RWPE1 (cell line): ENCODE measurements around the gene MTX1.

Experiments
- CTCF ChIA-PET: fragments of 350-600 bp; sonication (Branson Sonifier 250); formaldehyde crosslinking; extraction: SDS; loops from one replicate; lab custom pipeline; 2021; lab: Yijun Ruan, JAX
- POLR2A ChIA-PET: fragments of 400-600 bp; formaldehyde crosslinking; extraction: SDS; loops from one replicate; lab custom pipeline; 2020; ENCODE audit warnings: antibody characterized with exemption; ENCODE audit not compliant: low non-redundant PET; lab: Yijun Ruan, JAX
- DNase-seq: peaks from one replicate; pipeline ENCODE4 v3.0.0; 2012; ENCODE audit warnings: low spot score
- H3K27ac ChIP-seq: fragments of 450-650 bp; 2 replicates; pipeline ENCODE4 v1.5.1; 2017
- TF ChIP-seq, protein P1 (sequence below): fragments of 450-650 bp; conservative IDR thresholded peaks from 2 replicates; pipeline ENCODE4 v1.5.1; 2017; ENCODE audit warnings: low read depth, mild to moderate bottlenecking

MTX1 gene

DNA sequence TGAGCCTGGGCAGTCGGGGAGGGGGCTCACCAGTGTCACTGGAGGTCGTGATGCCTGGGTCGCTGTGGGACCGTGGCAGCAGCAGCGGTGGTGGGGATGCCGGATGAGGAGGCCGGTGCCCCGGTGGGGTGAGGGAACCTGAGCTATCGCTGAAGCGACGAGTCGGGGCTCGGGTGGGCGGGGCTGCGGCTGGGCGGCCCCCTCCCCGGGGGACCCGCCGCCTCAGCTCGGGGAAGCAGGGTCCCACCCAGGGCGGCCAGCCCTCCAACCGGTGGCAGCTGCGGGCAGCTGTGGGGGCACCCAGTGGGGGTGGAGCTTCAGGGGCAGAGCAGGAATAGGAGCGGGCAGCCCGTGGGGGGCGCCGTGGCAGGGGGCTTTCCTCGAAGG lies 41.7 kb downstream of the MTX1 start:
- no peak for DNase-seq
- ChIA-PET CTCF (interaction anchor here (0.5 to 3.7 kb wide), 21 partner anchors 9 to 479 kb away, joined by 3 to 34 read pairs (median 4); partner anchors contain the start of genes CLK2, FDPS, RUSC1 and SCAMP3), POLR2A (no interaction called here)
- TF ChIP-seq, protein P1, sequence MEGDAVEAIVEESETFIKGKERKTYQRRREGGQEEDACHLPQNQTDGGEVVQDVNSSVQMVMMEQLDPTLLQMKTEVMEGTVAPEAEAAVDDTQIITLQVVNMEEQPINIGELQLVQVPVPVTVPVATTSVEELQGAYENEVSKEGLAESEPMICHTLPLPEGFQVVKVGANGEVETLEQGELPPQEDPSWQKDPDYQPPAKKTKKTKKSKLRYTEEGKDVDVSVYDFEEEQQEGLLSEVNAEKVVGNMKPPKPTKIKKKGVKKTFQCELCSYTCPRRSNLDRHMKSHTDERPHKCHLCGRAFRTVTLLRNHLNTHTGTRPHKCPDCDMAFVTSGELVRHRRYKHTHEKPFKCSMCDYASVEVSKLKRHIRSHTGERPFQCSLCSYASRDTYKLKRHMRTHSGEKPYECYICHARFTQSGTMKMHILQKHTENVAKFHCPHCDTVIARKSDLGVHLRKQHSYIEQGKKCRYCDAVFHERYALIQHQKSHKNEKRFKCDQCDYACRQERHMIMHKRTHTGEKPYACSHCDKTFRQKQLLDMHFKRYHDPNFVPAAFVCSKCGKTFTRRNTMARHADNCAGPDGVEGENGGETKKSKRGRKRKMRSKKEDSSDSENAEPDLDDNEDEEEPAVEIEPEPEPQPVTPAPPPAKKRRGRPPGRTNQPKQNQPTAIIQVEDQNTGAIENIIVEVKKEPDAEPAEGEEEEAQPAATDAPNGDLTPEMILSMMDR: no peak
- H3K27ac ChIP-seq: peak overlapping the region; percentile 63

GRCh38 chr1:155250633-155251449 lies 42.3 kb downstream of the MTX1 start:
- peak; percentile 94 for DNase-seq
- H3K27ac ChIP-seq: peak overlapping the region; percentile 63
- POLR2A ChIA-PET: interaction anchor here (0.5 kb wide), 1 partner anchor 896 kb away, joined by 3 read pairs; no protein-coding TSS in a partner anchor
- TF ChIP-seq, protein P1: peak; percentile 98
- CTCF ChIA-PET: interaction anchor here (0.5 to 3.7 kb wide), 32 partner anchors 8 to 479 kb away, joined by 3 to 34 read pairs (median 4); partner anchors contain the start of genes CLK2, FDPS, HCN3 and RUSC1

GRCh38 chr1:155251566-155251965 lies 43.1 kb downstream of the MTX1 start:
- ChIA-PET CTCF (interaction anchor here (0.6 to 3.7 kb wide), 18 partner anchors 10 to 341 kb away, joined by 3 to 34 read pairs (median 5); partner anchors contain the start of genes CLK2, FDPS, RUSC1 and SCAMP3), POLR2A (interaction anchor here (0.6 kb wide), 1 partner anchor 8 kb away, joined by 6 read pairs; no protein-coding TSS in a partner anchor)
- H3K27ac ChIP-seq: peak overlapping the region; percentile 63

DNA sequence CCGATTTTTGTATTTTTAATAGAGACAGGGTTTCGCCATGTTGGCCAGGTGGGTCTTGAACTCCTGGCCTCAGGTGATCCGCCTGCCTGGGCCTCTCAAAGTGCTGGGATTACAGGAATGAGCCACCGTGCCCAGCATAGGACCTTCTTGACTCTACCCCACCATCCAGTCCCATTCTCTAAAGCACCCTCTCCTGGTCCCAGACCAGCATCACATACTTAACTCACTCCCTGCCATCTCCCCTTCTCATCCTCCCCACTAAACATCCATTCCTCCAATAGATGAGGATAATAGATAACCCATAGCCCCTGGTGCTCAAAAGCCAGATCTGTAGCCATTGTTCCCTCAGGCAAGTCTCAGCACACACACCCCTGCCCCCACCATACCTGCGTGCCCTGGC lies 44.7 kb downstream of the MTX1 start:
- no peak for DNase-seq
- POLR2A ChIA-PET: interaction anchor here (0.6 kb wide), 1 partner anchor 45 kb away, joined by 4 read pairs; no protein-coding TSS in a partner anchor
- TF ChIP-seq, protein P1: no peak
- peak overlapping the region; percentile 92 for H3K27ac ChIP-seq
- CTCF ChIA-PET: no interaction called here

More at GRCh38 chr1:155251566-155251965, 43.1 kb downstream of the MTX1 start:
- no peak for DNase-seq
- TF ChIP-seq, protein P1: no peak

DNA sequence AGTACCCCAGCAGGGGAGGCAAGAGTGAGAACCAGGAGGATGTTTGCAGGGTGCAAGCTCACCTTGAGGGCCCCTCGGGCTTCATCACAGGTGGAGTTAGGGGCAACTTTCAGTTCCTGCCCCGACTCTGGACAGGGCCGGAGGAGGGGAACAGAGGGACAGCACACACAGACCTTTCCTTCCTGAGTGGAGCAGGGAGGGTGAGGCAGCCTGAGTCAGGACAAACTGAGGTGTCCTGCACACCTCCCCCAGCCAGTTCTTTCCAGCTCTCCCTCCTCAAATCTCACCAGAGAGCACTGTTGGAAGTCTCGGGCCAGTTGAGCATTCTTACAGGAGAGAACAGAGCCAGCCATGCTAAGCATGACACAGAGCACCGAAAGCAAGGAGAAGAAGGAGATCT lies 45.3 kb downstream of the MTX1 start:
- TF ChIP-seq, protein P1: no peak
- peak overlapping the region; percentile 92 for H3K27ac ChIP-seq
- no peak for DNase-seq
- POLR2A ChIA-PET: interaction anchor here (0.6 kb wide), 1 partner anchor 46 kb away, joined by 4 read pairs; no protein-coding TSS in a partner anchor
- CTCF ChIA-PET: interaction anchor here (0.5 to 0.7 kb wide), 2 partner anchors 113 to 576 kb away, joined by 3 read pairs; no protein-coding TSS in a partner anchor

GRCh38 chr1:155254228-155254713 lies 45.8 kb downstream of the MTX1 start:
- TF ChIP-seq, protein P1: no peak
- DNase-seq: no peak
- ChIA-PET CTCF (interaction anchor here (0.5 to 0.8 kb wide), 3 partner anchors 69 to 575 kb away, joined by 3 to 4 read pairs (median 3); no protein-coding TSS in a partner anchor), POLR2A (no interaction called here)
- H3K27ac ChIP-seq: peak overlapping the region; percentile 92
